Heart right ventricle (tissue), 16 donors: ENCODE data around the gene DIPK1A. TPM values are rescaled to one million over a fixed set of nuclear protein-coding genes. Genes with fewer than 3 reads are reported as not detected.

ENCODE experiments used
- ATAC-seq, 8 donors: fragments of 200-7000 bp; cut with Tn5 transposase; one replicate each; pipeline ENCODE4 v1.9.1; 2020; ENCODE audit warnings: mild to moderate bottlenecking in 8 of 8, moderate library complexity in 8 of 8, moderate number of reproducible peaks in 1 of 8
- DNase-seq, 2 donors: peaks; one replicate each; pipeline ENCODE4 v3.0.0-alpha.2; 2020
- H3K27ac ChIP-seq, 10 donors: fragments of 200-600 bp; sonication (generic) in 2 of 10; one replicate each; pipeline versions ENCODE4 v1.5.0 to v1.8.0; 2020 to 2022; ENCODE audit warnings: mild to moderate bottlenecking in 3 of 10
- H3K27me3 ChIP-seq, 7 donors: fragments of 200-600 bp; one replicate each; pipeline ENCODE4 v1.8.0; 2021 to 2022; ENCODE audit warnings: mild to moderate bottlenecking in 2 of 7
- H3K36me3 ChIP-seq, 9 donors: fragments of 200-600 bp; sonication (generic) in 1 of 9; one replicate each; pipeline versions ENCODE4 v1.5.0 to v1.8.0; 2020 to 2022; ENCODE audit warnings: mild to moderate bottlenecking in 2 of 9
- H3K4me1 ChIP-seq, 9 donors: fragments of 200-600 bp; sonication (generic) in 1 of 9; one replicate each; pipeline versions ENCODE4 v1.5.0 to v1.8.0; 2020 to 2022; ENCODE audit warnings: mild to moderate bottlenecking in 4 of 9
- H3K4me3 ChIP-seq, 10 donors: fragments of 200-600 bp; sonication (generic) in 2 of 10; one replicate each; pipeline versions ENCODE4 v1.5.0 to v1.8.0; 2020 to 2022; ENCODE audit warnings: mild to moderate bottlenecking in 7 of 10, moderate library complexity in 2 of 10
- H3K9me3 ChIP-seq, 11 donors: fragments of 200-600 bp in 10 of 11; sonication (generic) in 2 of 11; one replicate each; pipeline versions ENCODE4 v1.5.0 to v1.8.0; 2013 to 2022; ENCODE audit warnings: mild to moderate bottlenecking in 2 of 11, control low read depth in 1 of 11, moderate library complexity in 1 of 11
- WGBS, 2 donors: extraction: QIAGEN DNeasy Blood & Tissue Kit; methylation state at CpG; one replicate each; pipeline ENCODE4 v1.1.7; 2013; ENCODE audit warnings: inconsistent platforms in 1 of 2; 5-methylcytosine and 5-hydroxymethylcytosine counted together
- intact Hi-C, 10 donors: fragments of 100-400 bp; cut with DNase I; formaldehyde crosslinking; loops; one replicate each; pipeline versions ENCODE4 v1.11.1 to v1.14.2; 2022
- polyA plus RNA-seq, 2 donors: library from polyadenylated mRNA; stranded (reverse); fragments of 200-250 nt; gene quantifications; one replicate each; pipeline ENCODE4 v1.2.3, GENCODE V29; 2013
- total RNA-seq, 10 donors: library from RNA; stranded (reverse); fragmentation: NEBNext Ultra II Directional in 3 of 10; extraction: Animal tissue kit (Norgen Biotek cat#: 25700) in 3 of 10; gene quantifications; one replicate each; pipeline versions ENCODE4 v1.2.1 to v1.2.4, GENCODE V29; 2021 to 2023
- TF ChIP-seq, protein P1 (sequence below), 9 donors: fragments of 200-600 bp; sonication (generic) in 2 of 9; IDR thresholded peaks; one replicate each; pipeline versions ENCODE4 v1.5.0 to v1.8.0; 2021 to 2022; ENCODE audit warnings: antibody characterized with exemption in 9 of 9, mild to moderate bottlenecking in 5 of 9, moderate library complexity in 1 of 9
- donor health status: Arrhythmogenic right ventricular cardiomyopathy.
- donor health status: ischemic (EF 13 %, LVEDD 7.1; RV severe dilation, severe dysfunction).
- donor health status: healthy with polysubstance abuse.
- donor health status: DM: no; HTN: yes; CAD: no.
- donor health status: DM: no; HTN: no; CAD: no.
- donor health status: ischemic (EF 25% LVEDD 6.9; RV normal size, moderate dysfunction).
- donor health status: ischemic (EF 25% LVEDD 5.7; RV mildly dilated, moderate dysfunction).
- donor health status: healthy.
- donor health status: DM: yes; HTN: yes; CAD: no.
- donor health status: Ischemic cardiomyopathy.
- donor health status: ischemic (EF 35%, LVEDD 5.7; RV mildly dilated, moderate dysfunction).
- donor health status: nonischemic (EF 11% LVEDD 7.7; RV severe dilation, severe dysfunction).
- donor health status: DM: yes; HTN: yes; CAD: no.
- donor health status: PGD.
- donor health status: ischemic (EF 29% LVEDD 5.4; RV normal size, mild dysfunction).
- donor health status: nonischemic (EF 23%, LVEDD 6.1; RV moderate dilation, normal function).

The DIPK1A gene
- total and polyA plus RNA-seq, 12 donors: 3.4 to 8.5 (median 6.3) TPM

DNA sequence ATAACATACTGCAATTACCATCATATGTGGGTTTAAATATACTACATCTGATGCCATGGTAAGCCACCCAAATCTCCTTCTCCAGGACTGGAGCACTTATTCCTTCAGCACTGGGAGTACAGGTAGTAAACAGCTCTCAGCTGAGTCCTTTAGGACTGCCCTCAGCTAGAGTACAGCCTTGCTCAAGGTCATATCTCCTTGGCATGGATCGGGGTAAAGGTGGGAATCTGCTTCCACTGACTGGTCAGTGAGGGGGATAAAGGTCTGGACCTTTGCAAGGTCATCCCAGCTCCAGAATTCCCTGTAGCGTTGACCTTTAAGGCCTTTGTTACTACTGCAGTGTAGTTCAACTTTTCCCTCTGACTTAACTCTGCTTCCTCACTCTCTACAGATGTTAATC is 90.7 kb downstream of the DIPK1A start:
- ATAC-seq: no peak
- TF ChIP-seq, protein P1, sequence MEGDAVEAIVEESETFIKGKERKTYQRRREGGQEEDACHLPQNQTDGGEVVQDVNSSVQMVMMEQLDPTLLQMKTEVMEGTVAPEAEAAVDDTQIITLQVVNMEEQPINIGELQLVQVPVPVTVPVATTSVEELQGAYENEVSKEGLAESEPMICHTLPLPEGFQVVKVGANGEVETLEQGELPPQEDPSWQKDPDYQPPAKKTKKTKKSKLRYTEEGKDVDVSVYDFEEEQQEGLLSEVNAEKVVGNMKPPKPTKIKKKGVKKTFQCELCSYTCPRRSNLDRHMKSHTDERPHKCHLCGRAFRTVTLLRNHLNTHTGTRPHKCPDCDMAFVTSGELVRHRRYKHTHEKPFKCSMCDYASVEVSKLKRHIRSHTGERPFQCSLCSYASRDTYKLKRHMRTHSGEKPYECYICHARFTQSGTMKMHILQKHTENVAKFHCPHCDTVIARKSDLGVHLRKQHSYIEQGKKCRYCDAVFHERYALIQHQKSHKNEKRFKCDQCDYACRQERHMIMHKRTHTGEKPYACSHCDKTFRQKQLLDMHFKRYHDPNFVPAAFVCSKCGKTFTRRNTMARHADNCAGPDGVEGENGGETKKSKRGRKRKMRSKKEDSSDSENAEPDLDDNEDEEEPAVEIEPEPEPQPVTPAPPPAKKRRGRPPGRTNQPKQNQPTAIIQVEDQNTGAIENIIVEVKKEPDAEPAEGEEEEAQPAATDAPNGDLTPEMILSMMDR (IDR thresholded peaks at IDR 0.05): no peak

GRCh38 chr1:92864131-92864530 is 97.1 kb downstream of the DIPK1A start:
- ATAC-seq: no peak
- intact Hi-C loops: no loop called here
- Histone ChIP-seq H3K27ac (no peak overlapping the region), H3K9me3 (no peaks in the 10 kb centered on the region), H3K4me1 (peaks cover 0 to 7% (median 4%) of the 10 kb centered on the region in 9 donors), H3K4me3 (no peak overlapping the region), H3K36me3 (no peaks in the 10 kb centered on the region), H3K27me3 (no peaks in the 10 kb centered on the region)
- TF ChIP-seq, protein P1 (IDR thresholded peaks at IDR 0.05): no peak
- no peak for DNase-seq

More for the DNA sequence above, 90.7 kb downstream of the DIPK1A start:
- H3K4me3 ChIP-seq: no peak overlapping the region
- H3K4me1 ChIP-seq: no peaks in the 10 kb centered on the region
- 84 to 91% methylated on average over 2 of the region's 2 CpGs for WGBS, 2 donors
- no peaks in the 10 kb centered on the region for H3K27me3 ChIP-seq
- H3K27ac ChIP-seq: no peak overlapping the region
- DNase-seq: no peak
- intact Hi-C loops: no loop called here
- H3K36me3 ChIP-seq: peaks cover 0 to 23% (median 0%) of the 10 kb centered on the region in 9 donors
- peaks cover 0 to 11% (median 0%) of the 10 kb centered on the region in 11 donors for H3K9me3 ChIP-seq

DNA sequence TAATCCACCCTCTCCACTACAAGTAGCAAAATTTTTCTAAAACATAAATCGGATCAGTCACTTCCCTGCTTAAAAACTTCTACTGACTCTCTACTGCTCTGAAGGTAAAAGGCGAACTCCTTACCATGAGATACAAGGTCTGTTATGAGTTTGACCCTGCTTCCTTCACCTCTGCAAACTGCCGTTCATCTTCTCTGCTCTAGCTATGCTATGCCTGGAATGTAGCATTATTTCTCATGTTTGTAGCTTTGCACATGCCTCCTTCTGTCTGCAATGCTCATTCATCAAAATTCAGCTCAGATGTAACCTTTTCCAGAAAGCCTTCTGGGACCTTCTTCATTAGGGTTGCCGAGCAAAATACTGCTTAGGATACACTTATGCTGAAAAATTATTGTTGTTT is 98.7 kb downstream of the DIPK1A start:
- Histone ChIP-seq H3K4me3 (no peak overlapping the region), H3K27me3 (no peaks in the 10 kb centered on the region), H3K9me3 (no peaks in the 10 kb centered on the region), H3K27ac (no peak overlapping the region), H3K36me3 (no peaks in the 10 kb centered on the region), H3K4me1 (peaks cover 0 to 9% (median 5%) of the 10 kb centered on the region in 9 donors)
- TF ChIP-seq, protein P1 (IDR thresholded peaks at IDR 0.05): no peak
- WGBS, 2 donors: 84% methylated on average over 4 of the region's 4 CpGs
- DNase-seq (no peak), ATAC-seq (no peak)
- intact Hi-C loops: no loop called here

GRCh38 chr1:92859400-92860039 is 101.7 kb downstream of the DIPK1A start:
- TF ChIP-seq, protein P1 (IDR thresholded peaks at IDR 0.05): no peak
- Histone ChIP-seq H3K4me1 (peaks cover 0 to 10% (median 5%) of the 10 kb centered on the region in 9 donors), H3K27me3 (no peaks in the 10 kb centered on the region), H3K4me3 (peak overlapping the region in 7 of 10 donors; percentile 21 to 42 (median 38)), H3K36me3 (no peaks in the 10 kb centered on the region), H3K9me3 (peaks cover 0 to 7% (median 0%) of the 10 kb centered on the region in 11 donors), H3K27ac (peak overlapping the region in 1 of 10 donors; percentile 3)
- WGBS, 2 donors: 50 to 60% methylated on average over 7 of the region's 7 CpGs
- intact Hi-C loops: loop anchor here (1.0 to 10.0 kb wide), 12 partner anchors 101 to 205 kb away; partner anchors contain the start of gene DIPK1A (in 6 of the 10)
- ATAC-seq (peak in 4 of 8 donors; percentile 11 to 50 (median 42)), DNase-seq (no peak)
